ENCODE measurements around the gene CNPPD1. TPM values are rescaled to one million over a fixed set of nuclear protein-coding genes. Genes with fewer than 3 reads are reported as not detected.

Gene CNPPD1
- polyA plus RNA-seq, 2 of the 4 experiments (the other 2 are of a cell fraction): 22.4 to 27.6 TPM

- FAIRE-seq (no peak), DNase-seq (ENCODE audit: low read depth in 1 of 2, low spot score in 1 of 2) (no peak), ATAC-seq (no peak)
- POLR2A ChIA-PET: interaction anchor here (0.7 kb wide), 1 partner anchor 10 kb away, joined by 4 read pairs; no protein-coding TSS in a partner anchor
- CTCF ChIA-PET: interaction anchor here (0.8 to 1.8 kb wide), 5 partner anchors 9 to 138 kb away, joined by 3 to 5 read pairs (median 4); partner anchors contain the start of gene ZFAND2B
- H3K27ac ChIP-seq: no peak overlapping the region
- no peak overlapping the region for H3K4me3 ChIP-seq
- H3K4me2 ChIP-seq: no peak overlapping the region
- H3K4me1 ChIP-seq: no peaks in the 10 kb centered on the region
- no peaks in the 10 kb centered on the region for H3K9me3 ChIP-seq
- WGBS (ENCODE audit: missing lambda C conversion rate): 57% methylated on average over 1 of the region's 1 CpG
- TF ChIP-seq KDM5A (IDR thresholded peaks at IDR 0.05): no peak
- TF ChIP-seq ESRRA (IDR thresholded peaks at IDR 0.05; ENCODE audit: borderline replicate concordance, low read length): no peak
- TF ChIP-seq TFCP2L1 (CRISPR knock-in tag; IDR thresholded peaks at IDR 0.05): no peak
- no peak for TF ChIP-seq MAX (IDR thresholded peaks at IDR 0.05)
- no peak for TF ChIP-seq RARB (CRISPR knock-in tag; IDR thresholded peaks at IDR 0.05)
- TF ChIP-seq ZSCAN20 (CRISPR knock-in tag; IDR thresholded peaks at IDR 0.05): no peak
- no peak for TF ChIP-seq MAFK (IDR thresholded peaks at IDR 0.05; ENCODE audit: partially characterized antibody)
- TF ChIP-seq SREBF2 (IDR thresholded peaks at IDR 0.05): no peak
- TF ChIP-seq JUN (IDR thresholded peaks at IDR 0.05): no peak
Observed at GRCh38 chr2:219197388-219197787, 20.7 kb upstream of the CNPPD1 start.

GRCh38 chr2:219186754-219187456 lies 10.2 kb upstream of the CNPPD1 start:
- TF ChIP-seq JUNB (IDR thresholded peaks at IDR 0.05): no peak
- TF ChIP-seq CHD2 (IDR thresholded peaks at IDR 0.05; ENCODE audit: low read length, partially characterized antibody): no peak
- TF ChIP-seq HOXB13 (CRISPR knock-in tag; IDR thresholded peaks at IDR 0.05; ENCODE audit: low read depth): no peak
- TF ChIP-seq HDAC2 (IDR thresholded peaks at IDR 0.05): no peak
- no peak for TF ChIP-seq MAFK (IDR thresholded peaks at IDR 0.05; ENCODE audit: partially characterized antibody)
- no peak for TF ChIP-seq HES2 (IDR thresholded peaks at IDR 0.05)
- TF ChIP-seq JUN (IDR thresholded peaks at IDR 0.05): no peak
- no peak for TF ChIP-seq USF2 (IDR thresholded peaks at IDR 0.05)
- TF ChIP-seq MAZ (IDR thresholded peaks at IDR 0.05; ENCODE audit: borderline replicate concordance, low read depth, low read length): no peak
- CTCF ChIA-PET: interaction anchor here (0.6 kb wide), 1 partner anchor 102 kb away, joined by 4 read pairs; no protein-coding TSS in a partner anchor
- WGBS (ENCODE audit: missing lambda C conversion rate): 91% methylated on average over 7 of the region's 7 CpGs
- Histone ChIP-seq H3K4me3 (no peak overlapping the region), H3K27ac (no peak overlapping the region), H3K4me2 (no peak overlapping the region), H3K9me3 (no peaks in the 10 kb centered on the region), H3K4me1 (no peaks in the 10 kb centered on the region)
- ATAC-seq (no peak), DNase-seq (ENCODE audit: low read depth in 1 of 2, low spot score in 1 of 2) (no peak), FAIRE-seq (no peak)
- POLR2A ChIA-PET: interaction anchor here (0.6 kb wide), 1 partner anchor 456 kb away, joined by 3 read pairs; no protein-coding TSS in a partner anchor

GRCh38 chr2:219184121-219184520 lies 7.4 kb upstream of the CNPPD1 start:
- FAIRE-seq: no peak
- Histone ChIP-seq H3K4me1 (peaks cover 7% of the 10 kb centered on the region), H3K27ac (no peak overlapping the region), H3K4me3 (no peak overlapping the region), H3K9me3 (no peaks in the 10 kb centered on the region), H3K4me2 (no peak overlapping the region)
- ATAC-seq: no peak
- 91% methylated on average over 2 of the region's 2 CpGs for WGBS (ENCODE audit: missing lambda C conversion rate)
- no peak for DNase-seq (ENCODE audit: low read depth in 1 of 2, low spot score in 1 of 2)
- ChIA-PET POLR2A (no interaction called here), CTCF (interaction anchor here (0.7 to 4.0 kb wide), 4 partner anchors 10 to 110 kb away, joined by 4 to 24 read pairs (median 4); partner anchors contain the start of gene NHEJ1)
- no peak for TF ChIP-seq FOSL2 (IDR thresholded peaks at IDR 0.05)
- no peak for TF ChIP-seq FOSL2 (CRISPR knock-in tag; IDR thresholded peaks at IDR 0.05)
- TF ChIP-seq USF2 (IDR thresholded peaks at IDR 0.05): no peak
- TF ChIP-seq FOSB (CRISPR knock-in tag; IDR thresholded peaks at IDR 0.05): no peak
- no peak for TF ChIP-seq JUN (IDR thresholded peaks at IDR 0.05)
- TF ChIP-seq HOXA7 (CRISPR knock-in tag; IDR thresholded peaks at IDR 0.05): no peak
- TF ChIP-seq CHD2 (IDR thresholded peaks at IDR 0.05; ENCODE audit: low read length, partially characterized antibody): no peak
- TF ChIP-seq MAFK (IDR thresholded peaks at IDR 0.05; ENCODE audit: partially characterized antibody): no peak
- TF ChIP-seq CBX8 (IDR thresholded peaks at IDR 0.05): no peak
- TF ChIP-seq BCL3 (IDR thresholded peaks at IDR 0.05): no peak
- TF ChIP-seq HEYL (CRISPR knock-in tag; IDR thresholded peaks at IDR 0.05): no peak
- no peak for TF ChIP-seq MAZ (IDR thresholded peaks at IDR 0.05; ENCODE audit: borderline replicate concordance, low read depth, low read length)
- TF ChIP-seq RCOR1 (IDR thresholded peaks at IDR 0.05; ENCODE audit: low read depth, low read length): no peak
- no peak for TF ChIP-seq REST (IDR thresholded peaks at IDR 0.05)
- no peak for TF ChIP-seq EP300 (IDR thresholded peaks at IDR 0.05)
- TF ChIP-seq CBX2 (IDR thresholded peaks at IDR 0.05; ENCODE audit: borderline replicate concordance, low read depth): no peak
- no peak for TF ChIP-seq ZC3H11A (IDR thresholded peaks at IDR 0.05)
